CD14-positive monocyte (primary cell): ENCODE measurements around the gene EIF4A2. TPM values are rescaled to one million over a fixed set of nuclear protein-coding genes. Genes with fewer than 3 reads are reported as not detected.
"Not testable (repeated sequence)": the region's sequence is repeated elsewhere in the genome, so short reads cannot be mapped to it uniquely, and the experiment has no call there.

Source experiments
- DNase-seq, 3 donors: peaks; one replicate each; pipeline ENCODE4 v3.0.0-alpha.2; 2011 to 2022
- H2AFZ ChIP-seq: 2 replicates; pipeline ENCODE4 v1.6.0; 2012; ENCODE audit warnings: mild to moderate bottlenecking, low read depth, low read length, inconsistent platforms; ENCODE audit not compliant: insufficient read depth, poor library complexity, severe bottlenecking
- H3K27ac ChIP-seq, 2 donors: 1 replicate in 1 of 2; 2 replicates in 1 of 2; pipeline ENCODE4 v1.5.1; 2012 to 2013; ENCODE audit warnings: low read length in 2 of 2, control low read depth in 1 of 2, inconsistent platforms in 1 of 2, low read depth in 1 of 2, mild to moderate bottlenecking in 1 of 2
- H3K27me3 ChIP-seq, 2 donors: one replicate each; pipeline versions ENCODE4 v1.6.0 to v1.6.1; 2011 to 2013; ENCODE audit warnings: low read length in 2 of 2; ENCODE audit not compliant: control insufficient read depth in 2 of 2, insufficient read depth in 2 of 2
- H3K36me3 ChIP-seq, 2 donors: replicated peaks in 1 of 2; 1 replicate in 1 of 2; 2 replicates in 1 of 2; pipeline versions ENCODE4 v1.5.1 to v1.6.1; 2012 to 2013; ENCODE audit warnings: low read length in 2 of 2, control low read depth in 1 of 2, inconsistent platforms in 1 of 2, mild to moderate bottlenecking in 1 of 2; ENCODE audit not compliant: insufficient read depth in 2 of 2, control insufficient read depth in 1 of 2
- H3K4me1 ChIP-seq, 2 donors: 1 replicate in 1 of 2; 2 replicates in 1 of 2; pipeline versions ENCODE4 v1.5.1 to v1.6.1; 2012 to 2013; ENCODE audit warnings: low read length in 2 of 2, control low read depth in 1 of 2, inconsistent platforms in 1 of 2, mild to moderate bottlenecking in 1 of 2, moderate library complexity in 1 of 2; ENCODE audit not compliant: insufficient read depth in 2 of 2, control insufficient read depth in 1 of 2
- H3K4me2 ChIP-seq: replicated peaks from 2 replicates; pipeline ENCODE3; 2012; ENCODE audit warnings: low read length, moderate library complexity, mild to moderate bottlenecking; ENCODE audit not compliant: poor library complexity, severe bottlenecking; ENCODE audit errors: extremely low read depth
- H3K4me3 ChIP-seq, 3 experiments: fragments of 200-600 bp in 1 of 3; sonication (generic) in 1 of 3; replicated peaks in 1 of 3; 1 replicate in 2 of 3; 2 replicates in 1 of 3; pipeline ENCODE4 v1.5.1; 2011 to 2013; ENCODE audit warnings: low read length in 3 of 3, mild to moderate bottlenecking in 3 of 3, control low read depth in 2 of 3, low read depth in 2 of 3, inconsistent platforms in 1 of 3, moderate library complexity in 1 of 3
- H3K79me2 ChIP-seq: 2 replicates; pipeline ENCODE4 v1.6.0; 2012; ENCODE audit warnings: mild to moderate bottlenecking, control low read depth, inconsistent platforms, low read length, moderate library complexity; ENCODE audit not compliant: insufficient read depth
- H3K9ac ChIP-seq: 2 replicates; pipeline ENCODE4 v1.6.0; 2017; ENCODE audit warnings: low read length, mild to moderate bottlenecking; ENCODE audit not compliant: insufficient read depth, poor library complexity, severe bottlenecking
- H3K9me3 ChIP-seq, 2 donors: replicated peaks in 1 of 2; 1 replicate in 1 of 2; 2 replicates in 1 of 2; pipeline versions ENCODE4 v1.5.1 to v1.6.1; 2012 to 2013; ENCODE audit warnings: low read length in 2 of 2, control low read depth in 1 of 2; ENCODE audit not compliant: control insufficient read depth in 1 of 2, insufficient read depth in 1 of 2
- H4K20me1 ChIP-seq: 2 replicates; pipeline ENCODE4 v1.6.0; 2012; ENCODE audit warnings: mild to moderate bottlenecking, low read length, control low read depth, moderate library complexity; ENCODE audit not compliant: insufficient read depth
- H3K27ac Mint-ChIP-seq, 7 donors: one replicate each; pipeline ENCODE4 v1.8.0; 2020; ENCODE audit warnings: mild to moderate bottlenecking in 7 of 7, mixed read lengths in 7 of 7, moderate library complexity in 6 of 7, inconsistent platforms in 2 of 7
- H3K27me3 Mint-ChIP-seq, 3 donors: one replicate each; pipeline ENCODE4 v1.8.0; 2021 to 2022; ENCODE audit warnings: low read depth in 3 of 3, mild to moderate bottlenecking in 3 of 3, mixed read lengths in 3 of 3, moderate library complexity in 3 of 3, inconsistent platforms in 1 of 3
- H3K36me3 Mint-ChIP-seq, 2 donors: one replicate each; pipeline ENCODE4 v1.8.0; 2020; ENCODE audit warnings: mixed read lengths in 2 of 2, inconsistent platforms in 1 of 2, mild to moderate bottlenecking in 1 of 2
- H3K4me1 Mint-ChIP-seq: one replicate; pipeline ENCODE4 v1.8.0; 2020; ENCODE audit warnings: mild to moderate bottlenecking, mixed read lengths
- H3K4me3 Mint-ChIP-seq, 2 donors: one replicate each; pipeline ENCODE4 v1.8.0; 2020; ENCODE audit warnings: mild to moderate bottlenecking in 2 of 2, mixed read lengths in 2 of 2, moderate library complexity in 1 of 2
- H3K9me3 Mint-ChIP-seq, 7 donors: one replicate each; pipeline ENCODE4 v1.8.0; 2020 to 2022; ENCODE audit warnings: mixed read lengths in 7 of 7, mild to moderate bottlenecking in 6 of 7, moderate library complexity in 6 of 7, inconsistent platforms in 2 of 7
- WGBS: methylation state at CpG from one replicate; pipeline ENCODE4 v1.1.5; 2013; ENCODE audit warnings: missing lambda C conversion rate; ENCODE audit not compliant: insufficient coverage; 5-methylcytosine and 5-hydroxymethylcytosine counted together
- intact Hi-C, 2 donors: fragments of 100-400 bp; cut with micrococcal nuclease; formaldehyde crosslinking; loops; one replicate each; pipeline versions ENCODE4 v1.15.0 to v1.15.1; 2023
- polyA plus RNA-seq, 3 donors: library from polyadenylated mRNA; depleted of rRNA in 1 of 3; unstranded in 2 of 3; stranded (reverse) in 1 of 3; fragments of 300-500 nt in 2 of 3; fragments of >200 nt in 1 of 3; fragmentation: Illumina TruSeq in 2 of 3; gene quantifications; 1 replicate in 2 of 3; 2 replicates in 1 of 3; pipeline ENCODE4 v1.2.3, GENCODE V29; 2012 to 2021
- TF ChIP-seq, protein P1 (sequence below): fragments of 200-600 bp; IDR thresholded peaks from one replicate; pipeline ENCODE4 v1.8.0; 2022; ENCODE audit warnings: antibody characterized with exemption, mild to moderate bottlenecking

The EIF4A2 gene
- polyA plus RNA-seq, 3 donors, result 67.0 to 405 (median 73.0) TPM

DNA sequence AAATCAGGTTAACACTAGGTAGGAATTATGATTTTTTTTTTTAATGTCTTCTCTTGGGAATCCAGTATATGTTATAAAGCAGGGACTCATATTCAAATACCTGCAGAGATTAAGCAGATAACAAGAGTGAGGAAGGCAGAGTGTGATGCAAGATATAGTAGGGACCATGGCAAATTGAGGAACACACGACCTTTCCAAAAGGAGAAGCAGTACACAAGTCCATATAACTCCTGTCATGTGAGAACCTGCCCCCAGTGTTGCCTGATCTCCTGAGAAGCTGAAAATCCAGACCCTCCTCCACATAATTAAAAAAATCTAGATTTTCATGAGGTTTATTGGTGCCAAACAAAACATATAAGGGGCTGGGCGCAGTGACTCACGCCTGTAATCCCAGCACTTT lies 19.3 kb downstream of the EIF4A2 start:
- H3K27ac ChIP-seq, result no peak overlapping the region
- no peak for DNase-seq
- intact Hi-C loops, result no loop called here
- H4K20me1 ChIP-seq, result no peaks in the 10 kb centered on the region
- WGBS, result 100% methylated on average over 2 of the region's 3 CpGs
- H3K4me3 ChIP-seq, result no peak overlapping the region
- no peaks in the 10 kb centered on the region for H3K9me3 ChIP-seq
- H3K4me1 ChIP-seq, result peaks cover 11 to 18% of the 10 kb centered on the region in 2 donors
- H3K4me1 Mint-ChIP-seq, result peaks cover 17% of the 10 kb centered on the region
- TF ChIP-seq, protein P1, sequence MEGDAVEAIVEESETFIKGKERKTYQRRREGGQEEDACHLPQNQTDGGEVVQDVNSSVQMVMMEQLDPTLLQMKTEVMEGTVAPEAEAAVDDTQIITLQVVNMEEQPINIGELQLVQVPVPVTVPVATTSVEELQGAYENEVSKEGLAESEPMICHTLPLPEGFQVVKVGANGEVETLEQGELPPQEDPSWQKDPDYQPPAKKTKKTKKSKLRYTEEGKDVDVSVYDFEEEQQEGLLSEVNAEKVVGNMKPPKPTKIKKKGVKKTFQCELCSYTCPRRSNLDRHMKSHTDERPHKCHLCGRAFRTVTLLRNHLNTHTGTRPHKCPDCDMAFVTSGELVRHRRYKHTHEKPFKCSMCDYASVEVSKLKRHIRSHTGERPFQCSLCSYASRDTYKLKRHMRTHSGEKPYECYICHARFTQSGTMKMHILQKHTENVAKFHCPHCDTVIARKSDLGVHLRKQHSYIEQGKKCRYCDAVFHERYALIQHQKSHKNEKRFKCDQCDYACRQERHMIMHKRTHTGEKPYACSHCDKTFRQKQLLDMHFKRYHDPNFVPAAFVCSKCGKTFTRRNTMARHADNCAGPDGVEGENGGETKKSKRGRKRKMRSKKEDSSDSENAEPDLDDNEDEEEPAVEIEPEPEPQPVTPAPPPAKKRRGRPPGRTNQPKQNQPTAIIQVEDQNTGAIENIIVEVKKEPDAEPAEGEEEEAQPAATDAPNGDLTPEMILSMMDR, result no peak
- no peak overlapping the region for H3K27ac Mint-ChIP-seq
- no peaks in the 10 kb centered on the region for H3K9me3 Mint-ChIP-seq
- peaks cover 28% of the 10 kb centered on the region for H3K79me2 ChIP-seq
- no peak overlapping the region for H3K4me3 Mint-ChIP-seq
- peaks cover 12 to 25% of the 10 kb centered on the region in 2 donors for H3K36me3 Mint-ChIP-seq
- no peaks in the 10 kb centered on the region for H3K27me3 ChIP-seq
- no peak overlapping the region for H3K4me2 ChIP-seq
- no peaks in the 10 kb centered on the region for H3K27me3 Mint-ChIP-seq
- H3K9ac ChIP-seq, result no peak overlapping the region
- H3K36me3 ChIP-seq, result peaks cover 8 to 17% of the 10 kb centered on the region in 2 donors
- no peak overlapping the region for H2AFZ ChIP-seq

DNA sequence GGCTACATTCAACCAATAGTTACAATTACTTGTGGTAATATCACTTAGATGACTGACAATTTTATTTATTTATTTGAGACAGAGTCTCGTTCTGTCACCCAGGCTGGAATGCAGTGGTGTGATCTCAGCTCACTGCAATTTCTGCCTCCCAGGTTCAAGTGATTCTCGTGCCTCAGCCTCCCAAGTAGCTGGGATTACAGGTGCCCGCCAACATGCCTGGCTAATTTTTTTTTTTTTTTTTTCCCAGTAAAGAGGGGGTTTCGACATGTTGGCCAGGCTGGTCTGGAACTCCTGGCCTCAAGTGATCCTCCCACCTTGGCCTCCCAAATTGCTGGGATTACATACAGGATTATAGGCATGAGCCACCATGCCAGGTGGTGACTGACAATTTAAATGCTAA lies 20.1 kb downstream of the EIF4A2 start:
- Histone ChIP-seq H3K79me2 (peaks cover 28% of the 10 kb centered on the region), H3K36me3 (peaks cover 7 to 16% of the 10 kb centered on the region in 2 donors), H3K4me1 (peaks cover 11 to 18% of the 10 kb centered on the region in 2 donors)
- H3K27ac Mint-ChIP-seq, result peak overlapping the region in 1 of 7 donors; percentile 32
- H4K20me1 ChIP-seq, H3K27me3 Mint-ChIP-seq, H3K4me3 ChIP-seq, DNase-seq, H3K9me3 ChIP-seq, H3K4me2 ChIP-seq, H3K9me3 Mint-ChIP-seq, intact Hi-C loops, H3K4me3 Mint-ChIP-seq, H3K27ac ChIP-seq, H2AFZ ChIP-seq, H3K9ac ChIP-seq, H3K27me3 ChIP-seq: not testable (repeated sequence)
- peaks cover 13% of the 10 kb centered on the region for H3K4me1 Mint-ChIP-seq
- WGBS, result 100% methylated on average over 2 of the region's 4 CpGs
- peaks cover 11 to 24% of the 10 kb centered on the region in 2 donors for H3K36me3 Mint-ChIP-seq
